NCI-H1105 treated with DMSO at 0.1 percent for 48 hours (cell line): Measurements from ENCODE around the gene ARHGEF2.

Experiments used
- DNase-seq: peaks from one replicate; lab custom pipeline; 2025; lab: John Stamatoyannopoulos, UW

Gene ARHGEF2

GRCh38 chr1:155978325-155978972, at the start of gene ARHGEF2:
Gene ARHGEF2, minus strand, starts transcription at chr1:155978547. Its CDS starts 120 bp downstream, at chr1:155978427.
- DNase-seq = peak; percentile 47

DNA sequence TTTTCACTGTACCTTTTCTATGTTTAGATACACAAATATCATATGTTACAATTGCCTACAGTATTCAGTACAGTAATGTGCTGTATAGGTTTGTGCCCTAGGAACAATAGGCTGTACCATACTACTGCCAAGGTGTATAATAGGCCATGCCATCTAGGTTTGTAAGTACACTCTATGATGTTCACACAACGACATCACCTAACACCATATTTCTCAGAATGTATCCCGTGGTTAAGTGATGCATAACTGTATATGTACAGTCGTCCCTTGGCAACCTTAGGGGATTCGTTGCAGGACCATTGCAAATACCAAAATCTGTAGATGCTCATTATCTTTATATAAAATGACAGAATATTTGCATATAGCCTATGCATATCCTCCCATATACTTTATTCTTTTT, 48.2 kb upstream of the ARHGEF2 start:
- no peak for DNase-seq

- no peak for DNase-seq
Observed at GRCh38 chr1:156025876-156026275, 47.5 kb upstream of the ARHGEF2 start.

DNA sequence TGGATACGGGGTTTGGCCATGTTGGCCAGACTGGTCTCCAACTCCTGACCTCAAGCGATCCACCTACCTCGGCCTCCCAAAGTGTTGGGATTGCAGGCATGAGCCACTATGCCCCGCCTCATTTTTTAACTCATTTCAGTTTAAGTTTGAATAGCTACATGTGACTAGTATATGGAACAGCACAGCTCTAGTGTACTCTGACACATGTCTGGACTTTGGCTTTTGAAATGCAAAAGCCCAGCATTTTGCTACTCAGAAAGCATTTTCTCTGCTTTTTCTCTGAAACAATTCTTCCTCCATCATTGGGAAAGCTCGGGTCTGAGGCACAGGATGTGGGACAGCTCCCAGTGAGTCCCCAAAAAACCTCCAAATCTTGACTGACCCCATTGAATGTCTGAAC, 46.5 kb upstream of the ARHGEF2 start:
- no peak for DNase-seq

- no peak for DNase-seq
Observed at GRCh38 chr1:156021954-156022353, 43.6 kb upstream of the ARHGEF2 start.

DNA sequence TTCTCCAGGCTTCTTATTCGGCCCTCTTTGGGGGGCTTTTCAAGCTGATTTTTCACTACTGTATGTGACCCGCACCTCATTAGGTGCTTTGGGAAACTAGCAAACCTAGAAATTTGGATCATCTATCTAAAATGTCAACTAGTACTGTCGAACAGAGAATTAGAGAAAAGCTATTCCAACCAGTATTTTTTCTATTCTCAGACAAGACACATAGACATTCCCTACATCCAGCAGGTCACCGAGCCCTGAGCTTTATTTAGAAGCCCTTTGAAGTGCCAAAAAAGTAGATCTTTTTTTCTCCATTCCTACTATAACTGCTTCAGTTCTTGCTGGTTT, 42.7 kb upstream of the ARHGEF2 start:
- DNase-seq = no peak

- DNase-seq = peak; percentile 95
Observed at GRCh38 chr1:156020293-156021092, 42.1 kb upstream of the ARHGEF2 start, which contains the start of gene SSR2. Gene SSR2, minus strand, starts transcription at chr1:156020951. Its CDS starts 784 bp downstream, at chr1:156020167.

- no peak for DNase-seq
Observed at GRCh38 chr1:156019946-156020292, 41.6 kb upstream of the ARHGEF2 start.

GRCh38 chr1:156014829-156015228, 36.5 kb upstream of the ARHGEF2 start:
- DNase-seq = no peak

DNA sequence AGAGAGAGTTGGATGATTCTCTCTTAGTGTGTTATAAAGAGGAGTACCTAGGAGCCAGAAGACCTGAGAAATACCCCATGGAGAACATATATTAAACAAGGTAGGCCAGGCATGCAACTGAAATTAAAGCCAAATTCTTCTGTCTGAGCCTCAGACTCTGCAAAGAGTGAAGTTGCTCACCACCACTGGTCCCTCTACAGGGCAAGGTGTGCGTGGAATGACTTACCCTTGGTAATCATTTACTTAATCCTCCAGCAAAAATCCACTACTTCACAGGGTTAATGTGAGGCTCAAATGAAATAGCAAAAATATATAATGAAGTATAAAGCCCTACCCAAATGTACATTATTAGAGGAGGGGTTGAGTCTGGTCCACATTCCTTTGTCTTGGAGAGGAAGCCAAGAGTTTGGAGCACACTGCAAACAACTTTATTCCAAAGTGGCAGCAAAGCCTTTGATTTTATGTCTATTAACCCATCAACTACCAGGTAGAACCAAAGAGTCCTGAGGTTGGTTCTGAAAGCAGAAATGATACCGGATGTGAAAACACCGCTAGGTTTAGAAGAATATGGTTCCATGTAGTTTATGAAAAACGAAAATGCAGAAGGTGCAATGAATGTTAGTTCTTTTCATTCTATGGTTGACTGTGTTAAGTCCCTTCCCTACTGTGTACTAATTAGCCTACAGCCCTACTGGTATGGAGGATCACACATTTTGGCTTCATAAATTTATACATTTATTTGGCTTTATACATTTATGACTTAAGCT, 33.9 kb upstream of the ARHGEF2 start:
- no peak for DNase-seq

DNA sequence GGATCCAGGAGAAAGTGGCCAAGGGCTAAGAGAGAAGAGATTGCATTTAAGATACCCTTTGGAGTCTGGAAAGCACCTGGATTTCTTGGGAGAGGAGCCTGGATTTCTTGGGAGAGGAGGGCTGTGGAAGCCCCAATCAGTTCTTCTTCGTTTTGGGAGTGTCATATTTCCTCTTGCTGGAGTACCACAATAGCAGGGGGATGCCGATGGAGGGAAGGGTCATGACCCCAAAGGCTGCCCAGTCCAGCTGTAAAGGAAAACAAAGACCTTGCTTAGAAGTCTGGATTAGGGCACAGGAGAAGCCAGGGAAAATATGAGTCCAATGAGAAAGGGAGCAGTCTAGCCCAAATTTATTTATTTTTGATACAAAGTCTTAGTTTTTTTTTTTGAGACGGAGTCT, 31.1 kb upstream of the ARHGEF2 start:
- no peak for DNase-seq

- no peak for DNase-seq
Observed at GRCh38 chr1:156006666-156007376, 28.5 kb upstream of the ARHGEF2 start.

DNA sequence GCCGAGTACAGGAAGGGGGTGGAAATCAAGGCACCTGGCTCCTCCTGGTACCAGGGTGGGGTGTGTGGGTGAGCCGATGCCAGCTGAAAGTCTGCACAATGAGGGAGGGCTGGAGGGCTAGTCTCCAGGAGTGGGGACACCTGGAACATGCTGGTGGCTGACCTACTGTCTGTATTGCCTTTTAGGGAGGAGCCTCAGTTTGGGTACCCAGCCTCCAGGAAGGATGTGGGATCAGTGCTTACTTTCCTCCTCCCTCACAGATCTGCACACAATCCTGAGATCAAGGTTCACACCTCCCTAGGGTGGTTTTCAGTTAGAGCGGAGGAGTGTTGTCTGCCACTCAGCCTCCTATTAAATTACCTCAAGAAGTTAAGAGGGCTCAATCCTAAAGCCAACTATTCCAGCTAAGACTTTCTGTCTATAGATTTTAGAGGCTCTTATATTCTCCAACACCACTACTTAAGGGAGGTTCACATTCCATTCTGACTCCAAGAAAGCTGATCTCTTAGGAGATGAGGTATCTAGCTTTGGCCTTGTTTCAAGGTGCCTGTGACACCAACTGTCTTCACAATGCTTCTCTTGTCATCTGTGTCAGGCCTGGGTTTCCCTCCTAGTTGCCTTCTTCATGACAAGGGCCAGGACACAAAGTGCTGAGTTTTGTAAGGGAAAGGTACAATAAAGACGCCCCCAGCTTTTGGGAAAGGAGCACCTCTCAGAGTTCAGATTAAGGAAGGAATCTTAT, 26.7 kb upstream of the ARHGEF2 start:
- no peak for DNase-seq

- DNase-seq = no peak
Observed at GRCh38 chr1:156003923-156004188, 25.5 kb upstream of the ARHGEF2 start.

DNA sequence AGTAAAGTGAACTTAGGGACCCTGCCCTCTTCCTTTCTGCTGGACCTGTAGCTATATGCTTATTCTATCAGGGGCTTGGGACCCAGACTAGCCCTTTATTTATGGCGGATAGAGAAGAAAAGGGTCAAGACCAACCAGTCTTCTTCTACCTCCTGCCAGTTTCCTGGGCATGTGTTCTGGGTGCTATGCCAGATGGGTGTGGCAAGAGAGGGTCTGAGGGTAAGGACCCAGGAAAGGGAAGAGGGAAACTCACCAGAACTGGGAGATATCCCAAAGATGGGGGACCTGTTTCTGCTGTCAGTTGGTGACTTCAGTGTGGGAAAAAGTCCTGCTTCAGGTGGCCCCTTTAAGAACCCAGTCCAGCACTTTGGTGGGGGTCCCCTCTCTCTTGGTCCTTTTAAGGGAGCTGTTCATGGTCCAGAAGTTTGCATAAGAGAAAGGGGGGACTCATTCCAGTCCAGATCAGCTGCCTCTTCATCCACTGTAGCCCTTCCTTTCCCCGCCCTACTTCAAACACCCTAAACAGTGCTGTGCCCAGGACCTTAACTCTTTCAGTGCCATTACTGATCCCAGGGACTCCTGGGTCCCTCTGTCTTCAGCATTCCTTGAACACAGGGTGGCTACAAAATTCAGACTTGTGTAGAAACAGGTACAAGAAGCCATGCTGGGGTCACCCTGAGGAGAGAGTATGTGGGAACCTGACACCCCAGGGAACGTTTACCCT, 24.0 kb upstream of the ARHGEF2 start:
- DNase-seq = no peak

DNA sequence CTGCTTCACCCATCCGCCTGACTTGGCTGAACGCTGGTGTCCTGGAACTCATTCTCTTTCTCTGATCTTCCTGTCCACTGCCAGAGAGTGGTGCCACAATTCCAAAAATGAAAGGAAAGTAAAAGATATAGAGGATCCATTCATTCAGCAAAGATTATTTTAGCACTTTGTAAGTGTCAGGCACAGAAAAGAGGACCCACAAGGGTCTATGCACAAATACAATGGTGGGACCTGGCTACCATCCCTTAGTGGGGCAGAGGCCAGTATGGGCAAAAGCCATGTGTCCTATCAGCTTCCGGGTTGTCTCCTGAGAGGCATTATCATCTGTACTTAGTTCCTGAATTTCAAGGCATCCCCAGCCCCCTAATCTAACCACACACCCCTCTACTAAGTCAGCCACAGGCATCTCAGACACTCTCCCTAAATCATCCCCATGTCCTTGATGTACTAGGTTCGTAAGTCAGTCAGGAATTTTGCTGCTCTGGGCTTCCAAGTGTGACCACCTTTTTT, 23.4 kb upstream of the ARHGEF2 start:
- DNase-seq = no peak

- DNase-seq = no peak
Observed at GRCh38 chr1:156001021-156001661, 22.8 kb upstream of the ARHGEF2 start.

- DNase-seq = no peak
Observed at GRCh38 chr1:155999964-156000363, 21.6 kb upstream of the ARHGEF2 start.

- DNase-seq = no peak
Observed at GRCh38 chr1:155996166-155996565, 17.8 kb upstream of the ARHGEF2 start.

GRCh38 chr1:155993595-155993994, 15.2 kb upstream of the ARHGEF2 start:
- no peak for DNase-seq
